Keratinocyte (primary cell): ENCODE measurements around the gene TTC32. TPM values are rescaled to one million over a fixed set of nuclear protein-coding genes. Genes with fewer than 3 reads are reported as not detected.
"Not testable (repeated sequence)": the region's sequence is repeated elsewhere in the genome, so short reads cannot be mapped to it uniquely, and the experiment has no call there.

Experiments
- DNase-seq: peaks from one replicate; pipeline ENCODE4 v3.0.0-alpha.2; 2011; ENCODE audit warnings: low read depth, missing footprints, low spot score
- FAIRE-seq: peaks from 2 replicates; lab custom pipeline; 2011; peaks lifted over from hg19 to GRCh38; lab: Jason Lieb, UNC
- H2AFZ ChIP-seq: 2 replicates; pipeline ENCODE4 v1.6.0; 2012; ENCODE audit warnings: low read length, control low read depth, inconsistent platforms; ENCODE audit not compliant: control insufficient read depth
- H3K27ac ChIP-seq: 2 replicates; pipeline ENCODE4 v1.5.1; 2011; ENCODE audit warnings: low read length; ENCODE audit not compliant: control insufficient read depth, insufficient read depth
- H3K27me3 ChIP-seq: 3 replicates; pipeline ENCODE4 v1.6.0; 2011; ENCODE audit warnings: low read length; ENCODE audit not compliant: control insufficient read depth, insufficient read depth; ENCODE audit errors: extremely low read depth
- H3K36me3 ChIP-seq, 2 experiments: 2 replicates in 1 of 2; 3 replicates in 1 of 2; pipeline ENCODE4 v1.5.1; 2011; ENCODE audit warnings: low read length in 2 of 2, mild to moderate bottlenecking in 1 of 2; ENCODE audit not compliant: control insufficient read depth in 2 of 2, insufficient read depth in 2 of 2; ENCODE audit errors: extremely low read depth in 1 of 2
- H3K4me1 ChIP-seq: 3 replicates; pipeline ENCODE4 v1.5.1; 2011; ENCODE audit warnings: low read length; ENCODE audit not compliant: control insufficient read depth, insufficient read depth; ENCODE audit errors: extremely low read depth
- H3K4me2 ChIP-seq: 3 replicates; pipeline ENCODE4 v1.6.0; 2011; ENCODE audit warnings: low read depth, low read length; ENCODE audit not compliant: control insufficient read depth, insufficient read depth; ENCODE audit errors: extremely low read depth
- H3K4me3 ChIP-seq, 3 experiments: fragments of 200-600 bp in 1 of 3; sonication (generic) in 1 of 3; 2 replicates in 2 of 3; 3 replicates in 1 of 3; pipeline ENCODE4 v1.5.1; 2011 to 2016; ENCODE audit warnings: low read length in 3 of 3, mild to moderate bottlenecking in 3 of 3, control low read depth in 2 of 3, inconsistent platforms in 1 of 3, low read depth in 1 of 3, mixed read lengths in 1 of 3, mixed run types in 1 of 3, moderate library complexity in 1 of 3; ENCODE audit not compliant: control insufficient read depth in 2 of 3, insufficient read depth in 2 of 3; ENCODE audit errors: extremely low read depth in 1 of 3
- H3K79me2 ChIP-seq: 2 replicates; pipeline ENCODE4 v1.6.0; 2012; ENCODE audit warnings: low read length; ENCODE audit not compliant: control insufficient read depth, insufficient read depth
- H3K9ac ChIP-seq: 3 replicates; pipeline ENCODE4 v1.6.0; 2011; ENCODE audit warnings: low read length; ENCODE audit not compliant: control insufficient read depth, insufficient read depth; ENCODE audit errors: extremely low read depth
- H3K9me1 ChIP-seq: 3 replicates; pipeline ENCODE4 v1.6.0; 2011; ENCODE audit warnings: low read length; ENCODE audit not compliant: control insufficient read depth, insufficient read depth; ENCODE audit errors: extremely low read depth
- H3K9me3 ChIP-seq: 2 replicates; pipeline ENCODE4 v1.5.1; 2012; ENCODE audit warnings: low read depth, low read length; ENCODE audit not compliant: control insufficient read depth
- H4K20me1 ChIP-seq: 3 replicates; pipeline ENCODE4 v1.6.0; 2011; ENCODE audit warnings: low read length; ENCODE audit not compliant: control insufficient read depth, insufficient read depth; ENCODE audit errors: extremely low read depth
- EZH2 ChIP-seq: IDR thresholded peaks from one replicate; pipeline ENCODE4 v1.6.1; 2012; ENCODE audit warnings: inconsistent platforms, mild to moderate bottlenecking, low read length, moderate library complexity
- dilution Hi-C: fragments of 300-500 bp; cut with MboI; formaldehyde crosslinking; loops from one replicate; pipeline ENCODE4 v1.7.0; 2020; ENCODE audit warnings: low sequenced_read_pairs; ENCODE audit not compliant: extremely low pct_ligation_motif_present
- polyA plus RNA-seq, 5 experiments: library from polyadenylated mRNA; depleted of rRNA in 3 of 5; stranded (reverse) in 3 of 5; stranded (forward) in 1 of 5; unstranded in 1 of 5; fragments of >200 nt; gene quantifications; 1 replicate in 1 of 5; 2 replicates in 3 of 5; 3 replicates in 1 of 5; pipeline versions ENCODE4 v1.2.1 to v1.2.3, GENCODE V29; 2011 to 2012; ENCODE audit warnings: missing spikeins in 2 of 5, low read depth in 1 of 5, low replicate concordance in 1 of 5
- TF ChIP-seq, protein P1 (sequence below), 3 experiments: IDR thresholded peaks in 1 of 3; conservative IDR thresholded peaks in 1 of 3; optimal IDR thresholded peaks in 1 of 3; 2 replicates in 2 of 3; 3 replicates in 1 of 3; pipeline versions ENCODE3 to v1.5.1; 2011; ENCODE audit warnings: low read length in 3 of 3, mild to moderate bottlenecking in 3 of 3, moderate library complexity in 2 of 3, control low read depth in 1 of 3, inconsistent platforms in 1 of 3; ENCODE audit not compliant: insufficient read depth in 2 of 3; ENCODE audit errors: extremely low read depth in 1 of 3

Gene TTC32
- polyA plus RNA-seq, 1 donor (not counting 4 experiments of a cell fraction or from before 2014, with no cell fraction given), result 7.6 TPM

DNA sequence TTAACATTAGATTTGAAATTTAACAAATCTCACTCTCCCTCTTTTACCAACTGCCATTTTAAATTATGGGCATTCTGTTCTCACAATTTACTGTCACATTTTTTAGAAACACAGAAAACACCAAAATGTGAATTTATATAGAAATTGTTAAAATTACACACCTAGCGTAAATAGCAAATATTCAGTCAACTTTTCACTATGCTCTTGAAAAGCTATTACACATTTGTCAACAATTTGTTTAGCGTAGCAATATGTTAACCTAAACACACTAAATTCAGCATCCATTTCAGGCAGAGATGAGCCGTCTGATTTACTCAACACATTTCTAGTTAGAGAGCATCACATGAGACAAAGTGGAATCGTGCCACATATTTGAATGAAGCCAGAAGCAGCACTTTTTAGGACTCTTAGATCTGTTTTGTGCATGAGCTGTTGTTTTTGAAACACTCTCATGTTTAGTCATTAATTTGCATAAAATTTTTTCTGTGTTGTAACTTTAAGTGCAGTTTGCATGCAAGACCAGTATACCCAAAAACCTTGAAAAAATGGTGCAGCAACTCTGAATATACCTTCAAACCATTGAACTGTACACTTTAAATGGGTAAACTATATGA is 8.2 kb downstream of the TTC32 start:
- peaks cover 14% of the 10 kb centered on the region for H3K79me2 ChIP-seq
- FAIRE-seq, result no peak
- no peak for DNase-seq
- no peak overlapping the region for H2AFZ ChIP-seq
- H3K9ac ChIP-seq, result no peak overlapping the region
- no peaks in the 10 kb centered on the region for H3K9me1 ChIP-seq
- no peaks in the 10 kb centered on the region for H3K27me3 ChIP-seq
- H3K4me2 ChIP-seq, result no peak overlapping the region
- dilution Hi-C loops, result no loop called here
- H3K4me3 ChIP-seq, result no peak overlapping the region
- H3K4me1 ChIP-seq, result peaks cover 2% of the 10 kb centered on the region
- H3K36me3 ChIP-seq, result no peaks in the 10 kb centered on the region
- no peak overlapping the region for H3K27ac ChIP-seq
- TF ChIP-seq EZH2, result no peak
- TF ChIP-seq, protein P1, sequence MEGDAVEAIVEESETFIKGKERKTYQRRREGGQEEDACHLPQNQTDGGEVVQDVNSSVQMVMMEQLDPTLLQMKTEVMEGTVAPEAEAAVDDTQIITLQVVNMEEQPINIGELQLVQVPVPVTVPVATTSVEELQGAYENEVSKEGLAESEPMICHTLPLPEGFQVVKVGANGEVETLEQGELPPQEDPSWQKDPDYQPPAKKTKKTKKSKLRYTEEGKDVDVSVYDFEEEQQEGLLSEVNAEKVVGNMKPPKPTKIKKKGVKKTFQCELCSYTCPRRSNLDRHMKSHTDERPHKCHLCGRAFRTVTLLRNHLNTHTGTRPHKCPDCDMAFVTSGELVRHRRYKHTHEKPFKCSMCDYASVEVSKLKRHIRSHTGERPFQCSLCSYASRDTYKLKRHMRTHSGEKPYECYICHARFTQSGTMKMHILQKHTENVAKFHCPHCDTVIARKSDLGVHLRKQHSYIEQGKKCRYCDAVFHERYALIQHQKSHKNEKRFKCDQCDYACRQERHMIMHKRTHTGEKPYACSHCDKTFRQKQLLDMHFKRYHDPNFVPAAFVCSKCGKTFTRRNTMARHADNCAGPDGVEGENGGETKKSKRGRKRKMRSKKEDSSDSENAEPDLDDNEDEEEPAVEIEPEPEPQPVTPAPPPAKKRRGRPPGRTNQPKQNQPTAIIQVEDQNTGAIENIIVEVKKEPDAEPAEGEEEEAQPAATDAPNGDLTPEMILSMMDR (optimal IDR thresholded peaks at IDR 0.05 in 1 of 3, IDR thresholded peaks at IDR 0.05 in 1 of 3, conservative IDR thresholded peaks at IDR 0.05 in 1 of 3; ENCODE audit: extremely low read depth in 1 of 3, insufficient read depth in 2 of 3, low read length in 3 of 3), result no peak
- H3K9me3 ChIP-seq, result no peaks in the 10 kb centered on the region
- H4K20me1 ChIP-seq, result no peaks in the 10 kb centered on the region

DNA sequence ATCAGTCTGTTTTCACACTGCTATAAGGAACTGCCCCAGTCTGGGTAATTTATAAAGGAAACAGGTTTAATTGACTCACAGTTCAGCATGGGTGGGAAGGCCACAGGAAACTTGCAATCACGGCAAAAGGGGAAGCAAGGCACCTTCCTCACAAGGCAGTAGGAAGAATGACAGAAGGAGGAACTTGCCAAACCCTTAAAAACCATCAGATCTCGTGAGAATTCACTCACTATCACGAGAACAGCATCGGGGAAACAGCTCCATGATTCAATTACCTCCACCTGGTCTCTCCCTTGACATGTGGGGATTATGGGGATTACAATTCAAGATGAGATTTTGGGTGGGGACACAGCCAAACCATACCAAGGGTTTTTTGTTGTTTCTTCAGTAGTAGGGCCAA is 9.8 kb downstream of the TTC32 start:
- H3K4me2 ChIP-seq, H3K36me3 ChIP-seq, H3K9ac ChIP-seq, H3K27ac ChIP-seq, H3K9me1 ChIP-seq, H3K4me3 ChIP-seq, H3K27me3 ChIP-seq, DNase-seq, dilution Hi-C loops, FAIRE-seq, H3K9me3 ChIP-seq, H3K4me1 ChIP-seq, H2AFZ ChIP-seq, H3K79me2 ChIP-seq, H4K20me1 ChIP-seq: not testable (repeated sequence)

DNA sequence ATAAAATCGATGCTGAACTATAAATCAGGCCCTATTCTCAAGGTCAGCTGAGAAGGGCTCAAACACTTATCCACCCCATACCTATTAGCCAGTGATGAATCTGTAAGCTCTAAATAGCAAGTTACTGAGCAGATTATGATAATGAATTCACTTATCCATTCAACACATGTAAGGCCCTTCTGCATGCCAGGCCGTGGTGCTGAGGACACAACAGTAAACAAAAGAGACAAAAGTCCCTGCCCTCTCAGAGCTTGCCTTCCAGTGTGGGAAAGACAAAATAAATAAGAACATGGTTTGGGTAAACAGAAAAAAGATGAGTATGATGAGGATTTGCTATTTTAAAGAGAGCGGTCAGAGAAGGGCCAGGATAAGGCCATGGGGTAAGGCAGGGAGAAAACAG is 11.7 kb downstream of the TTC32 start:
- dilution Hi-C loops, result no loop called here
- no peaks in the 10 kb centered on the region for H3K79me2 ChIP-seq
- H3K9ac ChIP-seq, result no peak overlapping the region
- no peak overlapping the region for H3K4me2 ChIP-seq
- no peak overlapping the region for H3K27ac ChIP-seq
- FAIRE-seq, result no peak
- no peak for TF ChIP-seq EZH2
- TF ChIP-seq, protein P1 (optimal IDR thresholded peaks at IDR 0.05 in 1 of 3, IDR thresholded peaks at IDR 0.05 in 1 of 3, conservative IDR thresholded peaks at IDR 0.05 in 1 of 3; ENCODE audit: extremely low read depth in 1 of 3, insufficient read depth in 2 of 3, low read length in 3 of 3), result no peak
- no peaks in the 10 kb centered on the region for H3K9me3 ChIP-seq
- no peaks in the 10 kb centered on the region for H3K36me3 ChIP-seq
- H3K4me3 ChIP-seq, result no peak overlapping the region
- DNase-seq, result no peak
- peaks cover 7% of the 10 kb centered on the region for H3K4me1 ChIP-seq
- no peaks in the 10 kb centered on the region for H3K9me1 ChIP-seq
- H2AFZ ChIP-seq, result no peak overlapping the region
- no peaks in the 10 kb centered on the region for H4K20me1 ChIP-seq
- no peaks in the 10 kb centered on the region for H3K27me3 ChIP-seq
